ENCODE results near the gene ZYX.

Gene ZYX

GRCh38 chr7:143392875-143393266 is 11.7 kb downstream of the ZYX start:
- Histone ChIP-seq H3K27me3 (ENCODE audit: insufficient read depth, low read length, poor library complexity) (no peaks in the 10 kb centered on the region), H3K9ac (ENCODE audit: low read depth, low read length) (no peak overlapping the region), H3K4me1 (ENCODE audit: insufficient read depth, low read length) (no peaks in the 10 kb centered on the region), H3K4me3 (ENCODE audit: low read depth in 1 of 2, low read length in 2 of 2) (no peak overlapping the region), H3K79me2 (ENCODE audit: insufficient read depth, low read length) (no peaks in the 10 kb centered on the region), H3K36me3 (ENCODE audit: insufficient read depth, low read length) (no peaks in the 10 kb centered on the region), H4K20me1 (ENCODE audit: insufficient read depth, low read length) (no peaks in the 10 kb centered on the region), H3K9me3 (ENCODE audit: insufficient read depth, low read length, severe bottlenecking) (no peaks in the 10 kb centered on the region), H3K4me2 (ENCODE audit: insufficient read depth, low read length) (no peak overlapping the region), H2AFZ (ENCODE audit: low read depth, low read length) (no peak overlapping the region), H3K27ac (ENCODE audit: low read length) (no peak overlapping the region)
- DNase-seq (no peak), ATAC-seq (ENCODE audit: insufficient read depth, low read depth) (no peak)
- TF ChIP-seq EZH2 (IDR thresholded peaks at IDR 0.05; ENCODE audit: borderline replicate concordance, low read depth, low read length, severe bottlenecking) (no peak), CTCF (IDR thresholded peaks at IDR 0.05; ENCODE audit: borderline replicate concordance, extremely low read depth, low read length, poor library complexity, severe bottlenecking) (no peak)

GRCh38 chr7:143393267-143394041 is 12.3 kb downstream of the ZYX start:
- Histone ChIP-seq H3K79me2 (ENCODE audit: insufficient read depth, low read length) (no peaks in the 10 kb centered on the region), H3K9me3 (ENCODE audit: insufficient read depth, low read length, severe bottlenecking) (no peaks in the 10 kb centered on the region), H3K4me3 (ENCODE audit: low read depth in 1 of 2, low read length in 2 of 2) (no peak overlapping the region), H3K4me2 (ENCODE audit: insufficient read depth, low read length) (no peak overlapping the region), H3K27ac (ENCODE audit: low read length) (no peak overlapping the region), H3K27me3 (ENCODE audit: insufficient read depth, low read length, poor library complexity) (no peaks in the 10 kb centered on the region), H3K9ac (ENCODE audit: low read depth, low read length) (no peak overlapping the region), H3K36me3 (ENCODE audit: insufficient read depth, low read length) (no peaks in the 10 kb centered on the region), H2AFZ (ENCODE audit: low read depth, low read length) (no peak overlapping the region), H4K20me1 (ENCODE audit: insufficient read depth, low read length) (no peaks in the 10 kb centered on the region), H3K4me1 (ENCODE audit: insufficient read depth, low read length) (no peaks in the 10 kb centered on the region)
- DNase-seq, result no peak
- no peak for ATAC-seq (ENCODE audit: insufficient read depth, low read depth)
- no peak for TF ChIP-seq EZH2 (IDR thresholded peaks at IDR 0.05; ENCODE audit: borderline replicate concordance, low read depth, low read length, severe bottlenecking)
- TF ChIP-seq CTCF (IDR thresholded peaks at IDR 0.05; ENCODE audit: borderline replicate concordance, extremely low read depth, low read length, poor library complexity, severe bottlenecking), result no peak

- H3K9me3 ChIP-seq (ENCODE audit: insufficient read depth, low read length, severe bottlenecking), result no peaks in the 10 kb centered on the region
- ATAC-seq (ENCODE audit: insufficient read depth, low read depth), result no peak
- no peaks in the 10 kb centered on the region for H3K36me3 ChIP-seq (ENCODE audit: insufficient read depth, low read length)
- H3K4me1 ChIP-seq (ENCODE audit: insufficient read depth, low read length), result no peaks in the 10 kb centered on the region
- no peak overlapping the region for H3K4me3 ChIP-seq (ENCODE audit: low read depth in 1 of 2, low read length in 2 of 2)
- TF ChIP-seq CTCF (IDR thresholded peaks at IDR 0.05; ENCODE audit: borderline replicate concordance, extremely low read depth, low read length, poor library complexity, severe bottlenecking) (no peak), EZH2 (IDR thresholded peaks at IDR 0.05; ENCODE audit: borderline replicate concordance, low read depth, low read length, severe bottlenecking) (no peak)
- H4K20me1 ChIP-seq (ENCODE audit: insufficient read depth, low read length), result no peaks in the 10 kb centered on the region
- H3K4me2 ChIP-seq (ENCODE audit: insufficient read depth, low read length), result no peak overlapping the region
- H3K27ac ChIP-seq (ENCODE audit: low read length), result no peak overlapping the region
- no peaks in the 10 kb centered on the region for H3K27me3 ChIP-seq (ENCODE audit: insufficient read depth, low read length, poor library complexity)
- no peak for DNase-seq
- no peak overlapping the region for H2AFZ ChIP-seq (ENCODE audit: low read depth, low read length)
- no peaks in the 10 kb centered on the region for H3K79me2 ChIP-seq (ENCODE audit: insufficient read depth, low read length)
- H3K9ac ChIP-seq (ENCODE audit: low read depth, low read length), result no peak overlapping the region
Measured at GRCh38 chr7:143394068-143394467, 12.9 kb downstream of the ZYX start.
